ENCODE data around the gene CBX3. TPM values are rescaled to one million over a fixed set of nuclear protein-coding genes. Genes with fewer than 3 reads are reported as not detected.
"Not testable (repeated sequence)": the region's sequence is repeated elsewhere in the genome, so short reads cannot be mapped to it uniquely, and the experiment has no call there.

The CBX3 gene
- total RNA-seq, 1 donor from 2014 or later = 78.5 TPM

DNA sequence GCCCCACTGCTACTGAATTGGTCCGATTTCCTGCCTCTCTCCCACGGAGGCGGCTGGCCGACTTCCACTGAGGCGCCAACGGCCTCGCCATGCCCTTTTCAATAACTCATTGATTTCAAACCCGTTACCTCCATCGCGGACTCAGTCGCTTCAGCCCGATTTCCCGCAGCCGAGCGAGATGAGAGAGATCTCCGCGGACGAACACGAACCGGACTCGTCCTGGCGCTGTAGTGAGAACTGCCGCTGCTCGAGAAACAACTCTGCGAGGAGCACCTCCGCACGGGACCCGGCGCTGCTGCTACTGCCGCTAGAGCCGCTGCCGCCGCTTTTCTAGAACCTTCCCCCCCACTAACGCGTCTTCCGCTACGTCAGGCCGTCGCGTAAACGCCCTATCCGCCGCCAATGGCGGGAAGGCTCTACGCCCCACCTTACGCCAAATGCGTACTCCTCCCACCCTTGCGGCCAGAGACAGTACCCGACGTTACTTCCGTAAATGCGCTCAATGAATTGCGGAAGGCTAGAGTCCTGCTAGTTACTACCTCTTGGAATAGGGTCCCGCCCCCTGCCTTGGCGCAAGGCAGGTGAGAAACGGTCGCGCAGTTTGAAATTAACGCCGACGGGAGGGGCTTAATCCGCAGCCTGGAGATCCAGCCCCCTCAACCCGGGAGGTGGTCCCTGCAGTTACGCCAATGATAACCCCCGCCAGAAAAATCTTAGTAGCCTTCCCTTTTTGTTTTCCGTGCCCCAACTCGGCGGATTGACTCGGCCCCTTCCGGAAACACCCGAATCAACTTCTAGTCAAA, 900 bp upstream of the CBX3 start, which contains the start of gene HNRNPA2B1:
Gene HNRNPA2B1, minus strand, starts transcription at position 303 of the 803 bp plus-strand sequence. Its CDS starts 169 bp downstream, at position 134.
- DNase-seq (ENCODE audit: low spot score) = peak; percentile 99

DNA sequence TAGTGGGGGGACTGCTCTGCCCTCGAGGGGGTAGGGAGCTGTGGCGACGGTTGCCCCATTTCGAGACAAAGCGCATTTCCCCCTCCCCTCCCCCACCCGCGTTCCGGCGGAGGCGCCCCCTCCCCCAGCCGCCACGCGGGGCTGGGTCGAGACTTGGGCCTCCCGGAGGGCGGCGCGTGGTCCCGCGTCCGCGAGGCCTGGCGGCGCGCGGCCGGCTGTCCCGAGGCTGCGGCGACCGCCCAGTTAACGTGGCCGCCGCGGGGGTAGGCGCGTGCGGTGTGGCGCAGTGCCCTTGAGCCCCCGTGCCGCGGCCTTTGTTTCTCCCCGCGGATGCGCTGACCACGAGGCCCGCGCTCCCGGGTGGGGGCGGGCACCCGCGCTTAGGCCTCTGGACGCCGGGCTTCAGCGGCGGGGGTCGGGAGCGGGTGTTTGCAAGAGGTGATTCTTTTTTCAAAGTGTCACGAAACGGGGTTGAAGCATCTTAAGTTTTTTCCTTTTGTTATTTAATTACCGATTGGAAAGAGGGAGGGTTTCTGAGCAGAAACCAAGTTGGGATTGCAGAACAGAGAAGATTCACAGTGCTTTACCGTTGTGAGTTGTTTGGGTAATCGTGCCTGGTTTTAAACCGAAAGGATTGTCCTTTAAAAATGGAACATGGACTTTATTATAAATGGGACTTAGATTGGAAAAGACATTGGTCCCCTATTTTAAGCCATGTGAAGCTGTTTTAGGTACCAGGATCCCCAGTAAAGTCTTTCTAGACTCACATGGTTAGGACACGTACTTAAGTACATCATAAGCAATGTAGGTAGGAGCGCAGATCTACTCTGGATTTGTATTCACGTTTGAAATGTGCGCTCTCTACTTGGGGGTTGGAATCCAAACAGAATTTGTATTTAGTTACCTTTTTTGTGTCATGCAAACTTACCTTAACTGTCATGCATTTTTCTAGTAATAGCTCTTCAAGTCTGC, 760 bp downstream of the CBX3 start:
- peak; percentile 56 for DNase-seq (ENCODE audit: low spot score)

DNA sequence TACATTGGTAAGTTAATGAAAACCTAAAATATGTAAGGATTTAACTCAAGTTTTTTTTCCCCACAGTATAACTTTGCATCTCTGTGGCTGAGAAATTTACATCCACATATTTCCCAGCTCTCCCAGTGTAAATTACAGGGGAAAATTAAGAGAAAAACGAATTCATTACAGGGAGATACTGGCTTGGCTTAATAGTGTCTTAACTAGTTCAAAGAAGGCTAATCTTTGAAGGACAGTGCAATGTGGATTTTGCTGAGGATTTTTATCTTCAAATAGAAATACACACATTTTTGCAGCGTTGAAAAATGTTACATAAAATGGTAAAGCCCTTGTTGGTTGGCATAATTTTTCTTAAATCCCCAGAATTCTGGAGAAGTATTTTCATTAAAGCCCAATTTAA, 1.5 kb downstream of the CBX3 start:
- DNase-seq (ENCODE audit: low spot score) = no peak

DNA sequence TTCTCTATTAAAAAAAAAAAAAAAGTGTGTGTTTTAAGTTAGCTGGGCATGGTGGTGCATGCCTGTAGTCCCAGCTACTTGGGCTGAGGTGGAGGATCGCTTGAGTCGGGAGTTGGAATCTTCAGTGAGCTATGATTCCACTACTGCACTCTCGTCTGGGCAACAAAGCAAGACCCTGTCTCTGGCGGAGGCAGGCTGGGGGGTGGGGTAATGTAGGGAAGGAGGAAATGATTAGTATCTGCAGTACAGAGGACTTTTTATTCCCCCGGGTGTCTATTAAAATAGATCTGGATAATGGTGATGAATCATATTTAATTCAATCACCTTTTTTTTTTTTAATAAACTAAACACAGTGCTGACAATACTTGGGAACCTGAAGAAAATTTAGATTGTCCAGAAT, 6.5 kb downstream of the CBX3 start:
- DNase-seq (ENCODE audit: low spot score) = no peak

DNA sequence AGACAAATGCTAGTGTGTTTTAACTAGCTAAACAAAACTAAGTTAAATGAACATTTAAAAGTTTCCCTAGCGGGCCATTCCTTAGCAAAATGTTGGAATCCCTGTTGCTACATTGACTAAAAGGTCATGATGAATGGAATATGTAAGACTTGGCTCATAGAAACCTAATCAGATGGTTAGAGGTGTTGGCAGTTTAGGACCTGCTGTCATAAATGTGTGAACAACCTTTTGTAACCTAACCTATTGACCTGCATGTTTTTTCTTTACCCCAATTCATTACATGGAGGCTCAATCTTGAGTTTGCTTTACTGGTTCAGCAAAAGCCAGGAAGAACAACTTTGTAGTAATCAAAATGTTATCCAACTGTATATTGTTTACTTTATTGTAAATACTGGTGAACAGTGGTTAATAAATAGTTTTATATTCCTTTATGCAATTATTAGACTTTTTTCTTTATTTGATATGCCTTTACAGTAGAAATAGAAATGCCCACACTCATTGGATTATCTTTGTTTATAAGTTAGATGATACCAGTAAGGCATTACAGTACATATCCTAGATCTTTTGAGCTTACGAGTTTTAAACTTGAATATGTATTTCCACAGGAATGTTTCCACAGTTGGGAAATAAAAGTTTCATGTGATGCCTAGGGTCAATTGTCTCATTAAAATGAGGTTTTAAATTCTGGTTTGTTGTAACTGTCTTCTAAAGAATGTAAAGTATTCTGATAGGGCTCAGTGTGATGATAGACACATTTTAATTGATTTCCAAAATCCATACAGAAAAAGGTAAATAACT, 11.6 kb downstream of the CBX3 start:
- no peak for DNase-seq (ENCODE audit: low spot score)

DNA sequence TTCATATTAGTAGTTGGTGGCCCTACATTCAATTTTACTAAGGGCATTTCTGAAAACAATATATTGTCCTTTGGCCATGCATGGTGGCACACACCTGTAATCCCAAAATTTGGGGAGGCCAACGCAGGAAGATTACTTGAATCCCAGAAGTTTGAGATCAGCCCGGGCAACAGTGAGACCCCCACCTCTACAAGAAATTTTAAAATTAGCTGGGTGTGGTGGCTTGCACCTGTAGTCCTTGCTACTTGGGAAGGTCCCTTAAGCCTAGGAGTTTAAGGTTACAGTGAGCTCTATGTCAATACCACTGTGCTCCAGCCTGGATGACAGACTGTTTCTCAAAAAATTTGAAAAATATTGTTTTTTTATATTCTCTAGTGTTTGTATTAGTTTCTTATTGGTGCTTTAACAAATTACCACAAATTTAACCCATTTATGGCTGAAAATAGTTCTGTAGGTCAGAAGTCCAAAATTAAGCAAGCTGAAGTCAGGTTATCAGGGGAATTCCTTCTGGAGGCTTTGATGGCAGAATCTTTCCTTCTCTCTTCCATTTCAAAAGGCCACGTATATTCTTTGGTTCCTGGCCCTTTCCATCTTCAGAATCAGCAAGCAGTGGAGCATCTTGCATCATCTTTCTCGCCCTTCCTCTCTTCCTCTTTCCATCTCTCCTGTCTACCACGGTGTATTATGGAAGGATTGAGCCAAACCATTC, 12.4 kb downstream of the CBX3 start:
- DNase-seq (ENCODE audit: low spot score) = no peak

DNA sequence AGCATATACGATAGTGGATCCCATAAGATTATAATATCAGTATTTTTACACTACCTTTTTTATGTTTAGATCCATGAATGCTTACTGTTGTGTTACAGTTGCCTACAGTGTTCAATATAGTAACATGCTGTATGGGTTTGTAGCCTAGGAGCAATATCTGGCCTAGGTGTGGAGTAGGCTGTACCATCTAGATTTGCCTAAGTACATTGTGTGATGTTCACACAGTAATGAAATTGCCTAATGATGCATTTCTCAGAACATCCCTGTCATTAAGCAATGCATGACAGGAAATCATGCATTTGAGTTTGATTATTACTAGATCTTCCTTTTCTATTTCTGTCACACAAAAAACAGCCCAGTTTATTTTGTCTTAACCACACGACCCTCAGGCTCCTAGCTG, 14.5 kb downstream of the CBX3 start:
- DNase-seq (ENCODE audit: low spot score) = no peak

DNA sequence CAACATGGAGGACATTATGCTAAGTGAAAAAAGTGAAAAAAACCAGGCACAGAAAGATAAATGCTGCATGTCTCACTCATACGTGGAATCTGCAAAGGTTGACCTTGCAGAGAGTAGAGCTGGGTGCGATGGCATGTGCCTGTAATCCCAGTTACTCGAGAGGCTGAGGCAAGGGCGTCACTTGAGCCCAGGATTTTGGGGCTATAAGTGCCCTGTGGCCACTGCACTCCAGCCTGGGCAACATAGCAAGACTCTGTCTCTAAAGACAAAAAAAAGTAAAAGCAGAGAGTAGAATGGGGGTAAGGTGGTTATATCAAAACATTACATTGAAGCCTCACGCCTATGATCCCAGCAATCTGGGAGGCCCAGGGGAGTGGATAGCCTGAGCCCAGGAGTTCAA, 22.8 kb downstream of the CBX3 start:
- DNase-seq (ENCODE audit: low spot score) = no peak

DNA sequence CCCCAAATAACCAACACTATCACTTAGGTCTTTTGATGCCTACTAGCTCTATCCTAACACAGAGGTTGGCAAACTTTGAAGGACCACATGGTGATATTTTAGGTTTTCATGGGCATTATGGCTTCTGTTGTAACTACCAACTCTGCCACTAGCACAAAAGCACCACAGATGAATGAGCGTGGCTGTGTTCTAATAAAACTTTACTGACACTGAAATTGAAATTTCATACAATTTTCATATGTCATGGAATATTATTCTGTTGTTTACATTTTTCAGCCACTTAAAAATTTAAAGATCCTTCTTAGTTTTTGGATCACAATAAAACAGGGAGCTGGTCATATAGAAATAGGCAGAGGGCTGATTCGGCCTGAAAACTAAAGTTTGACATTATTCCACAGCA, 26.4 kb downstream of the CBX3 start:
- DNase-seq (ENCODE audit: low spot score) = no peak

DNA sequence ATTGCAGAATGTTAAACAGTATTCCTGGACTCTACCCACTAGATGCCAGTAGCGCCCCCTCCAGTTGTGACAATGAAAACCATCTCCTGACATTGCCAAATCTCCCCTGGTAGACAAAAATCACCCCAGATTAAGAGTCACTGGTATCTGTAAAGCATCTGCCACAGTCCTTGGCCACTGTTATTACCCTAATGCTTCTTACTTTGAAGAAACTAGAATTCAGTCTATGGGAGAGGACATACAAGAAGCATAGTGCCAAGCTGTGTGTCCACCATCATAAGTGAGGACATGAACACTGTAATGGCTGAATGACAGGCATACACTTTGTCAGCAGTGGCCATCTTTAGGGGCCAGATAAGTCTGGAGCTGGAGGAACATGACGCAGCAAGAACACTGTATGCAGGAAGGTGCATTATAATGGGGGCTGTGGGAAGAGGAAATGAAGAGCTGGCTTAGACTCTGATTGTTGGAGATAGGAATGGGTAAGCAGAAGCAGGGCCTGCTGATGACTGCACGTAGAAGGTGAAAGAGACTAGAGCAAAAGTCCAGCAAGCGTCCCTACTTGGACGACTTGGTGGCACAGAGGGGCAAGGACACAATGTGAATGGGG, 32.5 kb downstream of the CBX3 start:
- no peak for DNase-seq (ENCODE audit: low spot score)

DNA sequence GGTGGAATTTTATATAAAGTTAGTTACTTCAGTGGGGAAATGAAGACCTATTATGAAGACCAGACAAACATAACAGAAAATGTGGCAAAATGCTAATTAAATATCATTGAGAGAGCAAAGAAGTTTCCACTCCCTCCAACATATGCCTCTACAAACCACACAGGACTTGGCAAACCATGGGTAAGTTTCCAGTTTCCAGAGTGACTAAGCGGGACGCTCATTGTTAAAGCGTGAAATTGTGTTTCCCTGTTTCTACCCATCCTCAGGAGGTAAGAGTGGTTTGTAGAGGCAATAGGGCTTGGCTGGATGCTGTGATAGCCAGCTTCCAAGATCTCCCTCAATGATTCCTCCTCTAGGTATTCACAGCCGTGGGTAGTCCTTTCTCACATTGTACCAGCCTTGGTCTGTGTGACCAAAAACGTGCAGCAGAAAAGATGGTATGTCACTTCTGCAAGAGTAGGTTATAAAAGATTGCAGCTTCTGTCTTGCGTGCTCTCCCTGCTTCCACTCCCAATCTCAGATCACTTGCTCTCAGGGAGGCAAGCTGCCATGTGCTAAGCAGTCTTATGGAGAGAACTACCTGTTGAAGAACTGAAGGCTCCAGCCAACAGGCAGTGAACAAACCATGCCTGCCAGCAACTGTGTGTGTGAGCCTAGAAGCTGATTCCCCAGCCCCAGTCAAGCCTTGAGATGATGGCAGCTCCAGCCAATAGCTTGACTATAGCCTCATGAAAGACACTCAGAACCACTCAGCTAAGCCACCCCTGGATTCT, 35.7 kb downstream of the CBX3 start:
- DNase-seq (ENCODE audit: low spot score) = no peak

DNA sequence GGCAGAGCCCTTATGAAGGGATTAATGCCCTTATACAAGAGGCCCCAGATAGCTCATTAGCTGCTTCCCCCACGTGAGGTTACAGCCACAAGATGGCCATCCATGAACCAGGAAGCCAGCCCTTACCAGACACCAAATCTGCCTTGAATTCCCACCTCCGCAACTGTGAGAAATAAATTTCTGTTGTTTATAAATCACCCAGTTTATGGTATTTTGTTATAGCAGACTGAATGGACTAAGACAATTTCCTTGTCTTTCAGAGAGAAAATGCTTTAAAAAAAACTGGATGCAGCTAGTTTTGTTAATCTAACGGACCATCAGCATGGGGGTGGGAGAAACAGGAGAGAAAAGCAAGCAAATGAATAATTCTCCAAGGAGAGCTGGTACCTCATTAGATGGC, 36.5 kb downstream of the CBX3 start:
- DNase-seq (ENCODE audit: low spot score) = no peak

DNA sequence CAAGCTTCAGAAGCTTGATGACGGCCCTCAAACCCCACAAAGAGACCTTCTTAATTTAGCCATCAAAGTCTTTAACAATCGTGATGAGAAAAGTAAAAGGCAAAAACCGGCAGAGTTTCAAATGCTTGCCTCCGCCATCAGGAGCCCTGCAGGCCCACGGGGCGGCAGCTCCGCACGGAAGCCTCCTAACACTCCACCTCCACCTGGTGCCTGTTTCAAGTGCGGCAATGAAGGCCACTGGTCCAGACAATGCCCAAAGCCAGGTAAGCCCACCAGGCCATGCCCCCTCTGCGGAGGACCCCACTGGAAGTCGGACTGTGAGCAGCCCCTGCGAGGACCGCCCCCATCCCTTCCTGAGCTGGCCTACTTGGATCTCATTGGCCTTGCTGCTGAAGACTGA, 43.6 kb downstream of the CBX3 start:
- DNase-seq (ENCODE audit: low spot score) = no peak

DNA sequence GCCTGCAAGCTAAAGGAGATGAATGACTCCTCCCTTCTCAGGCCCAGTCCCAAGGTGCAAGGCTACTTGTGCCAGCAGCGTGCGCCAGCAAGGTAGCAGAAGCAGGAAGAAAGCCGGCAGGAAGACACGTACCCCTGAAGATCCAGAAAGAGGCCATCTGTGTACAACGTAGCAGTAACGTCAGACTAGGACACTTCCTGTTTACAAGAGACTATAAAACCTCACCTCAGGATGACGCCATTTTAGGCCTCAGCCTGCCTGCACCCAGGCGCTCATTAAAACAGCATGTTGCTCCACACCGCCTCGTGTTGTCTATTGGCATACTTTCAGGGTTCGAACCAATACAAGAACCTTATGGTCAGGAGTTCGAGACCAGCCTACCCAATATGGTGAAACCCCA, 48.7 kb downstream of the CBX3 start:
- DNase-seq (ENCODE audit: low spot score) = no peak

DNA sequence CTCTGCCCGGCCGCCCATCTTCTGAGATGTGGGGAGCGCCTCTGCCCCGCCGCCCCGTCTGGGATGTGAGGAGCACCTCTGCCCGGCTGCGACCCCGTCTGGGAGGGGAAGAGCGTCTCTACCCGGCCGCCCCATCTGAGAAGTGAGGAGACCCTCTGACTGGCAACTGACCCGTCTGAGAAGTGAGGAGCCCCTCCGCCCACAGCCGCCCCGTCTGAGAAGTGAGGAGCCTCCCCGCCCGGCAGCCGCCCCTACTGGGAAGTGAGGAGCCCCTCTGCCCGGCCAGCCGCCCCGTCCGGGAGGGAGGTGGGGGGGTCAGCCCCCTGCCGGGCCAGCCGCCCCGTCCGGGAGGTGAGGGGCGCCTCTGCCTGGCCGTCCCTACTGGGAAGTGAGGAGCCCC, 60.3 kb downstream of the CBX3 start:
- DNase-seq (ENCODE audit: low spot score) = not testable (repeated sequence)

Other genes with a start within 250 kb of the CBX3 start
- 2.4 TPM for gene NFE2L3, start 49.5 kb upstream of the CBX3 start, total RNA-seq (ENCODE audit: insufficient read depth, low replicate concordance)
- 96.5 TPM for gene HNRNPA2B1, start 999 bp upstream of the CBX3 start, total RNA-seq (ENCODE audit: insufficient read depth, low replicate concordance)
- gene SNX10, start 90.1 kb downstream of the CBX3 start, total RNA-seq (ENCODE audit: insufficient read depth, low replicate concordance) = 3.6 TPM

Data from umbilical cord (tissue), 2 donors.